Fibroblast of the aortic adventitia (primary cell): Measurements from ENCODE around the gene TUBGCP2. TPM values are rescaled to one million over a fixed set of nuclear protein-coding genes. Genes with fewer than 3 reads are reported as not detected.

Experiments
- DNase-seq: peaks from one replicate; pipeline ENCODE4 v3.0.0-alpha.2; 2010; ENCODE audit warnings: low read depth
- H3K4me3 ChIP-seq: 2 replicates; pipeline ENCODE4 v1.5.1; 2011; ENCODE audit warnings: low read depth, mild to moderate bottlenecking, control low read depth, low read length, moderate library complexity
- total RNA-seq: library from RNA; depleted of rRNA; stranded (reverse); fragments of >200 nt; gene quantifications from 2 replicates; pipeline ENCODE4 v1.2.3, GENCODE V29; 2012; ENCODE audit warnings: low replicate concordance
- TF ChIP-seq, protein P1 (sequence below): IDR thresholded peaks from 2 replicates; pipeline ENCODE4 v1.5.1; 2011; ENCODE audit warnings: mild to moderate bottlenecking, low read length, control low read depth, inconsistent platforms; ENCODE audit not compliant: insufficient read depth

Gene TUBGCP2
- total RNA-seq, 1 donor, result 72.8 TPM

DNA sequence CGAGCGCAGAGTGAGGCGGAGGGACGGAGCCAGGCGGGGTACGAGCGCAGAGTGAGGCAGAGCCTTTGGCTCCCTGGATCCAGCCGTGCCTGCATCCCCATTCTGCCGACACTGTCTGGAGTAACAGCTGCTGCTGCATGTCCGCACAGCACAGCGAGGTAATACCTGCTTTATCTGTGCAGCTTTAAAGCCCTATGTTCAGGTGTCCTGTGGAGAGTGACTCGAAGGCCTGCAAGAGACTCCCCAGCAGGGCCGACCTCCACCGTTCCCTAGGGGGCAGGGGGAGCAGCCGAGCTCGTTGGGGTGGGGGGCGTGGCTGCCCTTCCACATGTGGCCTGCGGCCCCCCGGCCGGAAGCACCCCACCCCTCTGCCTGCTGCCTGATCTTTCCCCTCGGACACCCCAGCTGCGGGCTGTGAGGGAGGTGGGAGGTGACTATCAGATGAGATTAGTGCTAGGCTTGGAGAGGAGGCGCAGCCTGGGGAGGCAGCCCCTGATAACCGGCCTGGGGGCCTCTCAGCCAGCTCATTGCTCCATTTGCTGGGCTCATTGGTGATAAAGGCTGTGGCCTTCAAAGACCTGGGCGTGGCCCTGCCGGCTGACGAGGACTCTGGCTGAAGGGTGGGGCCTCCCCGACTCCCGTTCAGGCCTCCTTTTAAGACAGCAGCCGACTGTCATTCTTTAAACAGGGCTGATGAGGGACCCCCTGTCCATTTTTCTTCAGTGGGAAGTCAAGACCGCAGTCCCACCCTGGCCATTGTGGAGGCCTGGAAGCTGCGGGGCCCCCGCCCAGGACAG lies 63.0 kb downstream of the TUBGCP2 start:
- no peak for DNase-seq
- TF ChIP-seq, protein P1, sequence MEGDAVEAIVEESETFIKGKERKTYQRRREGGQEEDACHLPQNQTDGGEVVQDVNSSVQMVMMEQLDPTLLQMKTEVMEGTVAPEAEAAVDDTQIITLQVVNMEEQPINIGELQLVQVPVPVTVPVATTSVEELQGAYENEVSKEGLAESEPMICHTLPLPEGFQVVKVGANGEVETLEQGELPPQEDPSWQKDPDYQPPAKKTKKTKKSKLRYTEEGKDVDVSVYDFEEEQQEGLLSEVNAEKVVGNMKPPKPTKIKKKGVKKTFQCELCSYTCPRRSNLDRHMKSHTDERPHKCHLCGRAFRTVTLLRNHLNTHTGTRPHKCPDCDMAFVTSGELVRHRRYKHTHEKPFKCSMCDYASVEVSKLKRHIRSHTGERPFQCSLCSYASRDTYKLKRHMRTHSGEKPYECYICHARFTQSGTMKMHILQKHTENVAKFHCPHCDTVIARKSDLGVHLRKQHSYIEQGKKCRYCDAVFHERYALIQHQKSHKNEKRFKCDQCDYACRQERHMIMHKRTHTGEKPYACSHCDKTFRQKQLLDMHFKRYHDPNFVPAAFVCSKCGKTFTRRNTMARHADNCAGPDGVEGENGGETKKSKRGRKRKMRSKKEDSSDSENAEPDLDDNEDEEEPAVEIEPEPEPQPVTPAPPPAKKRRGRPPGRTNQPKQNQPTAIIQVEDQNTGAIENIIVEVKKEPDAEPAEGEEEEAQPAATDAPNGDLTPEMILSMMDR, result no peak

DNA sequence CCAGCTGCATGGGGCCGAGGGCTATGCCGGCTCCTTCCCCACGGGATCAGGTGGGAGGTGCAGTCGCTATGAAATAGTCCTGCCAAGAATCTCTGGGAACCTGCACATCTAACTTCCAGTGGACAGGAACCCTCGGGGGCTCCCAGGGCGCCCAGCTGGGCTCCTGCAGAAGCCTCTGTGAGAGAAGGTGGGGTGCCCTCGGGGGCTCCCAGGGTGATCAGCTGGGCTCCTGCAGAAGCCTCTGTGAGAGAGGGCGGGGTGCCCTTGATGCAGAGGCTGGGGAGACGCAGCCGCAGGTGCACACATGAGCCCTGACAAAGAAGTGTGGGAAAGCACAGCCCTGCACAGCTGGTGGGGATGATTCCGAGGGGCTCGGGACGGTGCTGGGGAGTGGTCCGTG lies 65.1 kb downstream of the TUBGCP2 start:
- DNase-seq, result no peak
- H3K4me3 ChIP-seq, result no peak overlapping the region
- TF ChIP-seq, protein P1, result no peak

More for the DNA sequence above, 63.0 kb downstream of the TUBGCP2 start:
- H3K4me3 ChIP-seq, result no peak overlapping the region

DNA sequence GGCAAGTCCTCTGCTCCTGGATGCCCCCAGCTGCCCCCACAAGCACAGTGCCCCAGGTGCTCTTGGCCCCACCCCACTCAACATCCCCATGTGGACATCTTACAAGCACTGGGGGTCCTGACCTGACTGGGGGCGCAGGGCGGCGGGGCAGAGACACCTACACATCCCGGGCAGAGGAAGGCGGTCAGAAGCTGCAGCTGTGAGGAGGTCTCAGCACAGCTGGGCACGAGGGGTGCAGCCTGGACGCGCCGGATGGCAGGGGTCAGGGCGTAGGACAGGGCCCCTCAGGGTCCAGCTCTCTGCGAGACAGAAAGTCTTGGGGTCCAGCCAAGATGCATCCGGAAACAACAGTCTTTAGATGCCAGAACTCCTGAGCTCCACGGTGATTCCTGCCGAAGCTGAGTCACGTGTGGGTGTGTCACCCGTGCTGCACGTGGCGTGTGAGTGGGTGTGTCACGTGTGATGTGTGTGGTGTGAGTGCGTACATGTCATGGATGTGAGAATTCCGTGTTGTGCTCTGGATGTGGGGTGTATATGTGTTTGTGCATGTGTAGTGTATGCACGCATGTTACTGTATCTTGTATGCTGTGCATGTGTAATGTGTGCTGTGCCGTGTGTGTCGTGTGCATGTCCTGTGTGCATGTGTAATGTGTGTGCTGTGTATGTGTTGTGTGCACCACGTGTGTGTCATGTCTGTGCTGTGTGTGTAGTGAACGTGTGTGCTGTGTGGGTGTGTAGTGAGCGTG lies 65.9 kb downstream of the TUBGCP2 start:
- no peak overlapping the region for H3K4me3 ChIP-seq
- peak; percentile 45 for DNase-seq
- TF ChIP-seq, protein P1, result no peak

DNA sequence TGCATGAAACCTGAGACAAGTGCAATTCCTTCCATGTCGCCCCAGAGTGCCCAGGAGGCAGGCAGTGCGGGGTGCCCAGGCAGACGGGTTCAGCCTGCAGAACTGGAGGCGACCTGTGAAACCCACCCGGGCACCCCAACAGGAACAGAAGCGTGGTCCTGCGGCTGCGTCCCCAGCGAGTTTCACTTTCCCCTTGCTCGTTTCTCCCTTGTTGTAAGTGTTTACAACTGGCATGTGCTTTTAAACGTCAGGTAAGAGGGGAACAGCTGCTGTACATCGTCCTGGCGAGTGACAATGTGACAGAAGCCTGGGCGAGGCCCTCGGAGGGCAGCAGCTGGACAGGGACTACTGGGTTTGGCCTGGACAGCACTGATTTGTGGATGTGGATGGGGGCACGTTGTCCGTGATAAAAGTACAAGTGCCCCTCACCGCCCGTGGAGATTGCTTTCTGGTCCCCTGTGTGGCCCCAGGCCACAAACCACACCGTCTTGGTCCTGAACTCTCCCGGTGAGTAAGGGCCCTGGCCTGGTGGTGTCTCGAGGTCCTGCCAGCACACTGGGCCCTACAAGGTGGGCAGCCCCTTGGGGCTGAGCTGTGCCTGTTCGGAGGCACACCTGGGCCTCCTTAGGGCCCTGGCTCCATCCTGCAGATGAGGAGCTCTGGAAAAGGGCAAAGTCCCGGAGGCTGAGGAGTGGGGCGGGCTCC lies 67.0 kb downstream of the TUBGCP2 start:
- no peak for DNase-seq
- H3K4me3 ChIP-seq, result no peak overlapping the region
- TF ChIP-seq, protein P1, result no peak

DNA sequence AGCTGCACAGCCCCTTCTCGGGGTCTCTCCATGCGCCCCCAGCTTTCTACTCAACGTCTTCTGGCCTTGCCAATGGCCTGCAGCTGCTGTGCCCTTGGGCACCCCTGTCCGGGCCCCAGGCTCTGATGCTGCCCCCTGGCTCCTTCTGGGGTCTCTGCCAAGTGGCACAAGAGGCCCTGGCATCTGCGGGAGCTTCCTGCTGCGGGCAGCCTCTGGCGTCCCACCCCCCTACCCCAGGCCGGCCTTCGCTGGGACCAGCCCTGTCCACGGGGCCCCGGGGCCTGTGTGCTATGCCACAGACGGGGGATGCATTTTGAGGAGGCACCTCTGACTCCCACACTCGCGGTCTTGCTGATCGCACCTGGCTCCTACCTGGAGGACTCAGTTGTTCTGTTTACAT lies 68.7 kb downstream of the TUBGCP2 start:
- no peak for DNase-seq
- TF ChIP-seq, protein P1, result no peak
- no peak overlapping the region for H3K4me3 ChIP-seq

DNA sequence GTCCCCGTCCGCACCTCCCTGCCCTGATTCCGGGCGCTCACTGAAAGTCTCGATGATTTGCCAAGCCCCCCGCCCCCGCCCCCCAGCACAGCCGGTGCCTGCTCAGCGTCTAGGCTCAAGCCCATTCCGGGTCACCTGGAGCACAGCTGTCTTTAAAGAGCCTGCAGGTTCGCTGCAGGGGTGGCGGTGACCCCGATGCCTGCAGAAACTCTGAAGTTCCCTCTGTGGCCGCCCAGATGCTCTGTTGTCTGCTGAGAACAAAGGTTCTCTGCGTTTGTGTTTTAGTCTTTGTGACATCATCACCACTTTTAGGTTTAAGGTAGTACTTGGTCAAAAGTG lies 70.2 kb downstream of the TUBGCP2 start:
- no peak overlapping the region for H3K4me3 ChIP-seq
- TF ChIP-seq, protein P1, result no peak
- DNase-seq, result no peak
